ENCODE results near the gene USP37.

The USP37 gene

GRCh38 chr2:218428846-218429558 lies 139.1 kb downstream of the USP37 start:
- DNase-seq = no peak

- no peak for DNase-seq
Observed at GRCh38 chr2:218427741-218428140, 140.4 kb downstream of the USP37 start.

- no peak for DNase-seq
Observed at GRCh38 chr2:218425531-218425930, 142.6 kb downstream of the USP37 start.

GRCh38 chr2:218423584-218423983 lies 144.6 kb downstream of the USP37 start:
- no peak for DNase-seq

GRCh38 chr2:218422403-218423086 lies 145.6 kb downstream of the USP37 start:
- DNase-seq = no peak

- no peak for DNase-seq
Observed at GRCh38 chr2:218421027-218421426, 147.1 kb downstream of the USP37 start.

- no peak for DNase-seq
Observed at GRCh38 chr2:218419630-218420216, 148.4 kb downstream of the USP37 start.

GRCh38 chr2:218418717-218419458 lies 149.3 kb downstream of the USP37 start, which contains the start of gene VIL1:
Gene VIL1, plus strand, starts transcription at chr2:218419123. Its CDS starts 4,656 bp downstream, at chr2:218423779.
- no peak for DNase-seq

- DNase-seq = no peak
Observed at GRCh38 chr2:218418321-218418716, 149.8 kb downstream of the USP37 start.

- no peak for DNase-seq
Observed at GRCh38 chr2:218407717-218408116, 160.4 kb downstream of the USP37 start.

GRCh38 chr2:218406949-218407618 lies 161.1 kb downstream of the USP37 start:
- DNase-seq = peak; percentile 76 to 77

GRCh38 chr2:218406209-218406948 lies 161.8 kb downstream of the USP37 start:
- peak; percentile 96 to 97 for DNase-seq

- peak; percentile 44 to 46 for DNase-seq
Observed at GRCh38 chr2:218405746-218406208, 162.4 kb downstream of the USP37 start.

GRCh38 chr2:218405086-218405745 lies 162.9 kb downstream of the USP37 start:
- no peak for DNase-seq

- DNase-seq = no peak
Observed at GRCh38 chr2:218404351-218405085, 163.6 kb downstream of the USP37 start.

GRCh38 chr2:218403810-218404209 lies 164.3 kb downstream of the USP37 start:
- DNase-seq = no peak

GRCh38 chr2:218402911-218403411 lies 165.2 kb downstream of the USP37 start:
- no peak for DNase-seq

- no peak for DNase-seq
Observed at GRCh38 chr2:218402491-218402901, 165.7 kb downstream of the USP37 start.

GRCh38 chr2:218401890-218402289 lies 166.3 kb downstream of the USP37 start:
- DNase-seq = no peak

Data from activated T-cell treated with anti-CD3 and anti-CD28 coated beads, Interleukin-2, amount 50 U/mL, for 48 hours (primary cell).